CD14-positive monocyte (primary cell): Measurements from ENCODE around the gene BET1L. TPM values are rescaled to one million over a fixed set of nuclear protein-coding genes. Genes with fewer than 3 reads are reported as not detected.
A peak's percentile ranks its signal among the peaks of the same experiment; 100 is the strongest.

Experiments
- DNase-seq, 3 donors: peaks; one replicate each; pipeline ENCODE4 v3.0.0-alpha.2; 2011 to 2022
- H2AFZ ChIP-seq: 2 replicates; pipeline ENCODE4 v1.6.0; 2012; ENCODE audit warnings: mild to moderate bottlenecking, low read depth, low read length, inconsistent platforms; ENCODE audit not compliant: insufficient read depth, poor library complexity, severe bottlenecking
- H3K27ac ChIP-seq, 2 donors: 1 replicate in 1 of 2; 2 replicates in 1 of 2; pipeline ENCODE4 v1.5.1; 2012 to 2013; ENCODE audit warnings: low read length in 2 of 2, control low read depth in 1 of 2, inconsistent platforms in 1 of 2, low read depth in 1 of 2, mild to moderate bottlenecking in 1 of 2
- H3K27me3 ChIP-seq, 2 donors: one replicate each; pipeline versions ENCODE4 v1.6.0 to v1.6.1; 2011 to 2013; ENCODE audit warnings: low read length in 2 of 2; ENCODE audit not compliant: control insufficient read depth in 2 of 2, insufficient read depth in 2 of 2
- H3K36me3 ChIP-seq, 2 donors: replicated peaks in 1 of 2; 1 replicate in 1 of 2; 2 replicates in 1 of 2; pipeline versions ENCODE4 v1.5.1 to v1.6.1; 2012 to 2013; ENCODE audit warnings: low read length in 2 of 2, control low read depth in 1 of 2, inconsistent platforms in 1 of 2, mild to moderate bottlenecking in 1 of 2; ENCODE audit not compliant: insufficient read depth in 2 of 2, control insufficient read depth in 1 of 2
- H3K4me1 ChIP-seq, 2 donors: 1 replicate in 1 of 2; 2 replicates in 1 of 2; pipeline versions ENCODE4 v1.5.1 to v1.6.1; 2012 to 2013; ENCODE audit warnings: low read length in 2 of 2, control low read depth in 1 of 2, inconsistent platforms in 1 of 2, mild to moderate bottlenecking in 1 of 2, moderate library complexity in 1 of 2; ENCODE audit not compliant: insufficient read depth in 2 of 2, control insufficient read depth in 1 of 2
- H3K4me2 ChIP-seq: replicated peaks from 2 replicates; pipeline ENCODE3; 2012; ENCODE audit warnings: low read length, moderate library complexity, mild to moderate bottlenecking; ENCODE audit not compliant: poor library complexity, severe bottlenecking; ENCODE audit errors: extremely low read depth
- H3K4me3 ChIP-seq, 3 experiments: fragments of 200-600 bp in 1 of 3; sonication (generic) in 1 of 3; replicated peaks in 1 of 3; 1 replicate in 2 of 3; 2 replicates in 1 of 3; pipeline ENCODE4 v1.5.1; 2011 to 2013; ENCODE audit warnings: low read length in 3 of 3, mild to moderate bottlenecking in 3 of 3, control low read depth in 2 of 3, low read depth in 2 of 3, inconsistent platforms in 1 of 3, moderate library complexity in 1 of 3
- H3K79me2 ChIP-seq: 2 replicates; pipeline ENCODE4 v1.6.0; 2012; ENCODE audit warnings: mild to moderate bottlenecking, control low read depth, inconsistent platforms, low read length, moderate library complexity; ENCODE audit not compliant: insufficient read depth
- H3K9ac ChIP-seq: 2 replicates; pipeline ENCODE4 v1.6.0; 2017; ENCODE audit warnings: low read length, mild to moderate bottlenecking; ENCODE audit not compliant: insufficient read depth, poor library complexity, severe bottlenecking
- H3K9me3 ChIP-seq, 2 donors: replicated peaks in 1 of 2; 1 replicate in 1 of 2; 2 replicates in 1 of 2; pipeline versions ENCODE4 v1.5.1 to v1.6.1; 2012 to 2013; ENCODE audit warnings: low read length in 2 of 2, control low read depth in 1 of 2; ENCODE audit not compliant: control insufficient read depth in 1 of 2, insufficient read depth in 1 of 2
- H4K20me1 ChIP-seq: 2 replicates; pipeline ENCODE4 v1.6.0; 2012; ENCODE audit warnings: mild to moderate bottlenecking, low read length, control low read depth, moderate library complexity; ENCODE audit not compliant: insufficient read depth
- H3K27ac Mint-ChIP-seq, 7 donors: one replicate each; pipeline ENCODE4 v1.8.0; 2020; ENCODE audit warnings: mild to moderate bottlenecking in 7 of 7, mixed read lengths in 7 of 7, moderate library complexity in 6 of 7, inconsistent platforms in 2 of 7
- H3K27me3 Mint-ChIP-seq, 3 donors: one replicate each; pipeline ENCODE4 v1.8.0; 2021 to 2022; ENCODE audit warnings: low read depth in 3 of 3, mild to moderate bottlenecking in 3 of 3, mixed read lengths in 3 of 3, moderate library complexity in 3 of 3, inconsistent platforms in 1 of 3
- H3K36me3 Mint-ChIP-seq, 2 donors: one replicate each; pipeline ENCODE4 v1.8.0; 2020; ENCODE audit warnings: mixed read lengths in 2 of 2, inconsistent platforms in 1 of 2, mild to moderate bottlenecking in 1 of 2
- H3K4me1 Mint-ChIP-seq: one replicate; pipeline ENCODE4 v1.8.0; 2020; ENCODE audit warnings: mild to moderate bottlenecking, mixed read lengths
- H3K4me3 Mint-ChIP-seq, 2 donors: one replicate each; pipeline ENCODE4 v1.8.0; 2020; ENCODE audit warnings: mild to moderate bottlenecking in 2 of 2, mixed read lengths in 2 of 2, moderate library complexity in 1 of 2
- H3K9me3 Mint-ChIP-seq, 7 donors: one replicate each; pipeline ENCODE4 v1.8.0; 2020 to 2022; ENCODE audit warnings: mixed read lengths in 7 of 7, mild to moderate bottlenecking in 6 of 7, moderate library complexity in 6 of 7, inconsistent platforms in 2 of 7
- WGBS: methylation state at CpG from one replicate; pipeline ENCODE4 v1.1.5; 2013; ENCODE audit warnings: missing lambda C conversion rate; ENCODE audit not compliant: insufficient coverage; 5-methylcytosine and 5-hydroxymethylcytosine counted together
- intact Hi-C, 2 donors: fragments of 100-400 bp; cut with micrococcal nuclease; formaldehyde crosslinking; loops; one replicate each; pipeline versions ENCODE4 v1.15.0 to v1.15.1; 2023
- polyA minus RNA-seq: library from RNA; depleted of rRNA, polyadenylated mRNA; stranded (reverse); fragments of >200 nt; gene quantifications from 2 replicates; pipeline ENCODE4 v1.2.3, GENCODE V29; 2012
- polyA plus RNA-seq, 3 donors: library from polyadenylated mRNA; depleted of rRNA in 1 of 3; unstranded in 2 of 3; stranded (reverse) in 1 of 3; fragments of 300-500 nt in 2 of 3; fragments of >200 nt in 1 of 3; fragmentation: Illumina TruSeq in 2 of 3; gene quantifications; 1 replicate in 2 of 3; 2 replicates in 1 of 3; pipeline ENCODE4 v1.2.3, GENCODE V29; 2012 to 2021
- total RNA-seq, 12 experiments: library from RNA in 1 of 12; stranded (reverse) in 1 of 12; fragments of 120-200 nt in 1 of 12; gene quantifications; one replicate each; pipeline ENCODE4 v1.2.4 and lab custom pipeline; 2013 to 2026; ENCODE audit warnings: mixed read lengths in 6 of 12, inconsistent platforms in 1 of 12
- TF ChIP-seq, protein P1 (sequence below): fragments of 200-600 bp; IDR thresholded peaks from one replicate; pipeline ENCODE4 v1.8.0; 2022; ENCODE audit warnings: antibody characterized with exemption, mild to moderate bottlenecking

BET1L gene, protein sequence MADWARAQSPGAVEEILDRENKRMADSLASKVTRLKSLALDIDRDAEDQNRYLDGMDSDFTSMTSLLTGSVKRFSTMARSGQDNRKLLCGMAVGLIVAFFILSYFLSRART
- 15.5 TPM for total RNA-seq (2013)
- 10 to 100 TPM in 2 of 3 donors, 1 to 10 TPM in 1; 9.5 to 37.3 (median 29.3) TPM for polyA plus RNA-seq
- 18.8 and 29.0 TPM in 2 replicates for polyA minus RNA-seq
- total RNA-seq (lab: John Stamatoyannopoulos, UW) = 8.4 to 35.2 (median 15.4) reads per million in 11 experiments

GRCh38 chr11:207208-207862, at the start of gene BET1L, which contains the start of gene RIC8A:
TSS of gene BET1L (minus strand) at chr11:207399. CDS start at chr11:207321, 78 bp downstream.
TSS of gene RIC8A (plus strand) at chr11:207708. CDS start at chr11:208855, 1,147 bp downstream.
- Histone ChIP-seq H3K36me3 (peaks cover 42 to 60% of the 10 kb centered on the region in 2 donors), H3K27me3 (no peaks in the 10 kb centered on the region), H3K79me2 (peaks cover 62% of the 10 kb centered on the region), H3K4me2 (peak within 1 kb of the TSS; percentile 86), H3K9me3 (no peaks in the 10 kb centered on the region), H3K4me3 (peak within 1 kb of the TSS; percentile 78 to 98 (median 81)), H4K20me1 (peaks cover 68% of the 10 kb centered on the region), H3K9ac (peak within 1 kb of the TSS; percentile 98), H3K27ac (peak within 1 kb of the TSS; percentile 98 to 100), H2AFZ (peak within 1 kb of the TSS; percentile 62), H3K4me1 (peaks cover 39 to 59% of the 10 kb centered on the region in 2 donors)
- intact Hi-C loops = loop anchor here in 1 of 2 donors (1.0 to 10.0 kb wide), 3 partner anchors 29 to 297 kb away; partner anchors contain the start of genes PSMD13, RNH1 and SIRT3
- Mint-ChIP-seq H3K4me3 (peak within 1 kb of the TSS; percentile 97 to 98), H3K36me3 (peaks cover 54 to 61% of the 10 kb centered on the region in 2 donors), H3K9me3 (no peaks in the 10 kb centered on the region), H3K27ac (peak within 1 kb of the TSS; percentile 99 to 100 (median 100)), H3K27me3 (peaks cover 2 to 5% (median 4%) of the 10 kb centered on the region in 3 donors), H3K4me1 (peaks cover 53% of the 10 kb centered on the region)
- under 1% methylated on average over 63 of the region's 63 CpGs for WGBS
- TF ChIP-seq, protein P1, sequence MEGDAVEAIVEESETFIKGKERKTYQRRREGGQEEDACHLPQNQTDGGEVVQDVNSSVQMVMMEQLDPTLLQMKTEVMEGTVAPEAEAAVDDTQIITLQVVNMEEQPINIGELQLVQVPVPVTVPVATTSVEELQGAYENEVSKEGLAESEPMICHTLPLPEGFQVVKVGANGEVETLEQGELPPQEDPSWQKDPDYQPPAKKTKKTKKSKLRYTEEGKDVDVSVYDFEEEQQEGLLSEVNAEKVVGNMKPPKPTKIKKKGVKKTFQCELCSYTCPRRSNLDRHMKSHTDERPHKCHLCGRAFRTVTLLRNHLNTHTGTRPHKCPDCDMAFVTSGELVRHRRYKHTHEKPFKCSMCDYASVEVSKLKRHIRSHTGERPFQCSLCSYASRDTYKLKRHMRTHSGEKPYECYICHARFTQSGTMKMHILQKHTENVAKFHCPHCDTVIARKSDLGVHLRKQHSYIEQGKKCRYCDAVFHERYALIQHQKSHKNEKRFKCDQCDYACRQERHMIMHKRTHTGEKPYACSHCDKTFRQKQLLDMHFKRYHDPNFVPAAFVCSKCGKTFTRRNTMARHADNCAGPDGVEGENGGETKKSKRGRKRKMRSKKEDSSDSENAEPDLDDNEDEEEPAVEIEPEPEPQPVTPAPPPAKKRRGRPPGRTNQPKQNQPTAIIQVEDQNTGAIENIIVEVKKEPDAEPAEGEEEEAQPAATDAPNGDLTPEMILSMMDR = no peak
- DNase-seq = peak; percentile 98 to 99 (median 99)

DNA sequence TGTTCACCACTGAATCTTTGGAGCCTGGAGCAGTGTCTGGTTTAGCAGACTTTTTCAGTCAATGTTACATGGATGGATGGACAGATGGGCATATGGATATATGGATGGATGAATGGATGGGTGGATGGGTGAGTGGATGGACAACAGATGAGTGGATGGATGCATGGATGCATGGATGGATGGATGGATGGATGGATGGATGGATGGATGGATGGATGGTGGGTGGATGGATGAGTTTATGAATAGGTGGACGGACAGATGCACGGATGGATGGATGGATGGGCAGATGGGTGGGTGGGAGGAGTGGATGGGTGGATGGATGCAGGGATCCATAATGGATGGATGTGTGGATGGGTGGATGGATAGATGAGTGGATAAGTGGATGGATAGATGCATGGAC, 48.6 kb upstream of the BET1L start:
- intact Hi-C loops = no loop called here
- 90% methylated on average over 2 of the region's 2 CpGs for WGBS
- H3K36me3 ChIP-seq = peaks cover 30 to 31% of the 10 kb centered on the region in 2 donors
- no peak overlapping the region for H3K9ac ChIP-seq
- H3K9me3 ChIP-seq = no peaks in the 10 kb centered on the region
- no peaks in the 10 kb centered on the region for H3K79me2 ChIP-seq
- H3K4me1 Mint-ChIP-seq = peaks cover 7% of the 10 kb centered on the region
- H3K4me2 ChIP-seq = no peak overlapping the region
- H4K20me1 ChIP-seq = no peaks in the 10 kb centered on the region
- H3K36me3 Mint-ChIP-seq = peaks cover 30 to 31% of the 10 kb centered on the region in 2 donors
- no peak overlapping the region for H3K4me3 ChIP-seq
- TF ChIP-seq, protein P1 = no peak
- H3K27me3 Mint-ChIP-seq = peaks cover 0 to 5% (median 4%) of the 10 kb centered on the region in 3 donors
- no peak overlapping the region for H3K4me3 Mint-ChIP-seq
- H3K27ac ChIP-seq = no peak overlapping the region
- no peaks in the 10 kb centered on the region for H3K27me3 ChIP-seq
- H2AFZ ChIP-seq = no peak overlapping the region
- no peaks in the 10 kb centered on the region for H3K9me3 Mint-ChIP-seq
- H3K27ac Mint-ChIP-seq = no peak overlapping the region
- no peak for DNase-seq
- H3K4me1 ChIP-seq = no peaks in the 10 kb centered on the region
